Karpas-422 (cell line): ENCODE measurements around the gene SORCS2. TPM values are rescaled to one million over a fixed set of nuclear protein-coding genes. Genes with fewer than 3 reads are reported as not detected.
"Not testable (repeated sequence)": the region's sequence is repeated elsewhere in the genome, so short reads cannot be mapped to it uniquely, and the experiment has no call there.

Experiments used
- DNase-seq: peaks from one replicate; pipeline ENCODE4 v3.0.0-alpha.2; 2015
- H2AFZ ChIP-seq: fragments of 200-600 bp; sonication (generic); 2 replicates; pipeline ENCODE4 v1.6.1; 2014; ENCODE audit warnings: antibody characterized with exemption, low read length, mixed read lengths
- H3K27ac ChIP-seq: fragments of 200-600 bp; sonication (generic); 2 replicates; pipeline ENCODE4 v1.5.1; 2014; ENCODE audit warnings: mild to moderate bottlenecking, low read length, moderate library complexity
- H3K27me3 ChIP-seq: fragments of 200-600 bp; sonication (generic); 2 replicates; pipeline ENCODE4 v1.6.1; 2014; ENCODE audit warnings: low read length, mixed read lengths
- H3K36me3 ChIP-seq: fragments of 200-600 bp; sonication (generic); 2 replicates; pipeline ENCODE4 v1.6.1; 2014; ENCODE audit warnings: low read length, mixed read lengths; ENCODE audit not compliant: insufficient read depth
- H3K4me1 ChIP-seq: fragments of 200-600 bp; sonication (generic); 2 replicates; pipeline ENCODE4 v1.6.1; 2014; ENCODE audit warnings: mild to moderate bottlenecking, low read length, mixed read lengths
- H3K4me2 ChIP-seq: fragments of 200-600 bp; sonication (generic); 2 replicates; pipeline ENCODE4 v1.6.1; 2014; ENCODE audit warnings: low read length, low read depth, mild to moderate bottlenecking; ENCODE audit not compliant: poor library complexity, severe bottlenecking
- H3K4me3 ChIP-seq: fragments of 200-600 bp; sonication (generic); 2 replicates; pipeline ENCODE4 v1.5.1; 2014; ENCODE audit warnings: mild to moderate bottlenecking, antibody characterized with exemption, low read length, mixed read lengths
- H3K79me2 ChIP-seq: fragments of 200-600 bp; sonication (generic); 2 replicates; pipeline ENCODE4 v1.6.1; 2014; ENCODE audit warnings: mild to moderate bottlenecking, low read length, mixed read lengths
- H3K9ac ChIP-seq: fragments of 200-600 bp; sonication (generic); 2 replicates; pipeline ENCODE4 v1.6.0; 2014; ENCODE audit warnings: low read length
- H3K9me2 ChIP-seq: fragments of 200-600 bp; sonication (generic), shearing (Covaris generic); replicated peaks from 2 replicates; pipeline ENCODE4 v1.6.0; 2014; ENCODE audit warnings: mild to moderate bottlenecking, low read length, moderate library complexity; ENCODE audit not compliant: insufficient read depth
- H3K9me3 ChIP-seq: fragments of 300-700, 200-600 bp; sonication (generic); 2 replicates; pipeline ENCODE4 v1.6.1; 2014; ENCODE audit warnings: low read length, mixed read lengths
- H4K20me1 ChIP-seq: fragments of 200-600 bp; sonication (generic); 2 replicates; pipeline ENCODE4 v1.6.1; 2014; ENCODE audit warnings: mild to moderate bottlenecking, antibody characterized with exemption, low read length, low read depth; ENCODE audit not compliant: insufficient read depth
- total RNA-seq: library from RNA; depleted of rRNA; stranded (reverse); fragments of >200 nt; shearing (Covaris generic); gene quantifications from 2 replicates; pipeline ENCODE4 v1.2.3, GENCODE V29; 2014; ENCODE audit warnings: low replicate concordance

Gene SORCS2
- total RNA-seq, 1 experiment from 2014 or later: not detected

DNA sequence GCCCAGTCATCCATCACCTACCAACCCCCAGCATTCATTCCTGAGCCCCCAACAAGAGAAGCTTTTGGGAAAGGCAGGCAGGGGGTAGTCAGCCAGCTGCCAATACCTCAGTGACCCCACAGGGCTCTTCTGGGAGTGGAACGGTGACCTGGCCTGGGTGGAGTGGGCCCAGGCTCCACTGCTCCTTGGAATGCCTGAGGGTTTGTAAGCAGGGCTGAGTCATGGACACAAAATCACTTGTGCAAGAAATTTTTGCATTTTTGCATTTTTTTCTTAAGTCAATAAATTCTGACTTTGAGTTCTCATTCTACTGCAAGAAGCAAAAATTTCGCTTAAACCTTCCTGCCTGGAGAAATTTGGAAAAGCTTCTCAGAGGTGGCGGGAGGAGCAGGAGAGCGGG lies 18.5 kb downstream of the SORCS2 start:
- no peak overlapping the region for H3K4me2 ChIP-seq
- no peaks in the 10 kb centered on the region for H3K9me2 ChIP-seq
- no peak overlapping the region for H3K27ac ChIP-seq
- no peak overlapping the region for H3K9ac ChIP-seq
- no peaks in the 10 kb centered on the region for H3K9me3 ChIP-seq
- no peaks in the 10 kb centered on the region for H3K79me2 ChIP-seq
- no peak overlapping the region for H3K4me3 ChIP-seq
- DNase-seq: no peak
- H2AFZ ChIP-seq: no peak overlapping the region
- no peaks in the 10 kb centered on the region for H4K20me1 ChIP-seq
- no peaks in the 10 kb centered on the region for H3K36me3 ChIP-seq
- H3K27me3 ChIP-seq: no peaks in the 10 kb centered on the region
- peaks cover 7% of the 10 kb centered on the region; the same call in 1 of the 2 replicates for H3K4me1 ChIP-seq

GRCh38 chr4:7212101-7212674 lies 19.9 kb downstream of the SORCS2 start:
- Histone ChIP-seq H3K4me2 (no peak overlapping the region), H3K4me3 (no peak overlapping the region), H3K36me3 (no peaks in the 10 kb centered on the region), H3K9ac (no peak overlapping the region), H3K79me2 (no peaks in the 10 kb centered on the region), H3K9me2 (no peaks in the 10 kb centered on the region), H3K27me3 (no peaks in the 10 kb centered on the region), H3K4me1 (no peaks in the 10 kb centered on the region), H4K20me1 (no peaks in the 10 kb centered on the region), H3K27ac (no peak overlapping the region), H2AFZ (no peak overlapping the region), H3K9me3 (no peaks in the 10 kb centered on the region)
- DNase-seq: no peak

- no peaks in the 10 kb centered on the region for H3K79me2 ChIP-seq
- no peaks in the 10 kb centered on the region for H3K27me3 ChIP-seq
- H3K27ac ChIP-seq: no peak overlapping the region
- H2AFZ ChIP-seq: no peak overlapping the region
- DNase-seq: no peak
- H3K9ac ChIP-seq: no peak overlapping the region
- H3K4me2 ChIP-seq: no peak overlapping the region
- H3K9me2 ChIP-seq: no peaks in the 10 kb centered on the region
- H3K4me1 ChIP-seq: no peaks in the 10 kb centered on the region
- no peaks in the 10 kb centered on the region for H3K9me3 ChIP-seq
- H3K4me3 ChIP-seq: no peak overlapping the region
- no peaks in the 10 kb centered on the region for H4K20me1 ChIP-seq
- no peaks in the 10 kb centered on the region for H3K36me3 ChIP-seq
Measured at GRCh38 chr4:7212921-7213320, 20.6 kb downstream of the SORCS2 start.

- no peaks in the 10 kb centered on the region for H4K20me1 ChIP-seq
- H3K79me2 ChIP-seq: no peaks in the 10 kb centered on the region
- H3K36me3 ChIP-seq: no peaks in the 10 kb centered on the region
- no peak for DNase-seq
- no peak overlapping the region for H3K27ac ChIP-seq
- H3K9me3 ChIP-seq: no peaks in the 10 kb centered on the region
- H3K9me2 ChIP-seq: no peaks in the 10 kb centered on the region
- no peaks in the 10 kb centered on the region for H3K4me1 ChIP-seq
- no peak overlapping the region for H3K4me2 ChIP-seq
- no peak overlapping the region for H3K9ac ChIP-seq
- no peak overlapping the region for H2AFZ ChIP-seq
- no peak overlapping the region for H3K4me3 ChIP-seq
- no peaks in the 10 kb centered on the region for H3K27me3 ChIP-seq
Measured at GRCh38 chr4:7213807-7214206, 21.5 kb downstream of the SORCS2 start.

- Histone ChIP-seq H2AFZ (no peak overlapping the region), H3K9me2 (no peaks in the 10 kb centered on the region), H4K20me1 (no peaks in the 10 kb centered on the region), H3K27ac (no peak overlapping the region), H3K27me3 (no peaks in the 10 kb centered on the region), H3K9ac (no peak overlapping the region), H3K4me1 (no peaks in the 10 kb centered on the region), H3K9me3 (no peaks in the 10 kb centered on the region), H3K4me2 (no peak overlapping the region), H3K36me3 (no peaks in the 10 kb centered on the region), H3K4me3 (no peak overlapping the region), H3K79me2 (no peaks in the 10 kb centered on the region)
- DNase-seq: no peak
Measured at GRCh38 chr4:7214359-7214758, 22.0 kb downstream of the SORCS2 start.

GRCh38 chr4:7215187-7215586 lies 22.8 kb downstream of the SORCS2 start:
- not testable (repeated sequence) for H2AFZ ChIP-seq, H3K27ac ChIP-seq, H3K27me3 ChIP-seq, H3K9me2 ChIP-seq, H3K4me1 ChIP-seq, H3K9ac ChIP-seq, H3K36me3 ChIP-seq, H3K9me3 ChIP-seq, H4K20me1 ChIP-seq, H3K79me2 ChIP-seq, H3K4me2 ChIP-seq, DNase-seq, H3K4me3 ChIP-seq

DNA sequence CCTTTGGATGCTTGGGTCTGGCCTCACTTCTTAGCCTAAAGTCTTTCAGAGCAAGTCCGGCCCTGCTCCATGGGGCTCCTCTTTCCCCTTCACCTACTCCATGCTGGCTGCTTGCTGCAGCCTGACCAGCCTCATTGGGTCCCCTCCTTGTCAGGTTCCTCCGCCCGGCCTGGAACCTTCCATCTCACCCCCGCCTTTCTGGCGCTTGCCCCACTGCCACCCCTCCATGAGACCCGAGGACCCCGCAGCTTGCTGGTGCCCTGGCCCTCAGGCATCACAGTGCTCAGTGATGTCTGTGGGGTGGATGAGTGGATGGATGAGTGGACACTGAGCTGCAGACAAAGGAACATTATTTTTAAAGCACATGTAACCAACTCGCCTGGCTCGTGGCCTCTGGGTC lies 24.7 kb downstream of the SORCS2 start:
- Histone ChIP-seq H3K36me3 (no peaks in the 10 kb centered on the region), H3K27me3 (no peaks in the 10 kb centered on the region), H3K79me2 (no peaks in the 10 kb centered on the region), H3K9me3 (no peaks in the 10 kb centered on the region), H3K4me3 (no peak overlapping the region), H3K9ac (no peak overlapping the region), H4K20me1 (no peaks in the 10 kb centered on the region), H3K4me2 (no peak overlapping the region), H3K9me2 (no peaks in the 10 kb centered on the region), H3K27ac (no peak overlapping the region), H3K4me1 (no peaks in the 10 kb centered on the region), H2AFZ (no peak overlapping the region)
- DNase-seq: no peak

DNA sequence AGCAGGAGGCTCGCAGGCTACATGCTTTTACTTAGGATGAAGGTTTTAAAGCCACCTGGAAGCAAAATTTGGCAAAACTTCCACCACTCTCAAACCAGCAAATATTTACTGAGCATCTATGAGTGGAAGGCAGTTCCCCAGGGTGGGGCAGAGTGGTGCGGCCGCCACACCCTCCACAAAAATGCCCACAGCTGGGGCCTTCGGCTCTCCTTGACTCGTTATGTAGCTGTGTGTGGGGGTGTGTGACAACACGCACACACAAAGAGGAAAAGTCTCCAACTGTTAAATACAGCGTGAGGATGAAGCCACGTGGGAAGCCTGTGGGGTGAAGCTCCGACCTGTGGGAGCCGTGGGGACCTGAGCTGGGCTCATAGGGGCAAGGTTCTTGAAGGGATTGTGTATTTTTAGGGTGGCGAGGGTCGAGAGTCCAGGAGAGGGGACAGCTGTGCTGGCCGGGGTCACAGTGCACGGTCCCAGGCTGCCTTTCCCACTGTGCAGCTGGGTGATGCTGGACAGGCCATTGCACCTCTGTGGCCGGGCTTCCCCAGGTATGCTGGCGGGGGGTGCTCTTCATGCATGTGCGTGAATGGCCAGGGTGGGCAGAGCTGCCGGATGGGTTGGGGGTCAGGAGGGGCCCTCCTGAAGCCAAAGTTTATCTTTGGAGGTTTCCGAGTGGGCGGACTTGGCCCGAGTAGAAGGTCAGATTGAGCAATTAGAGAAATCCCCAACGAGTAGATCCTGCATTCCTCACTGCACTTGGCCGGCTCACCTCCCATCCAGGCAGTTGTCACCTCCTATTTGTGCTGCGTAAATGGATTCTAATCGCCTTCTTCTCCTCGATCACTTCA lies 25.4 kb downstream of the SORCS2 start:
- no peak overlapping the region for H3K4me2 ChIP-seq
- H3K79me2 ChIP-seq: no peaks in the 10 kb centered on the region
- no peaks in the 10 kb centered on the region for H3K9me3 ChIP-seq
- no peak overlapping the region for H2AFZ ChIP-seq
- H3K9me2 ChIP-seq: no peaks in the 10 kb centered on the region
- H3K27me3 ChIP-seq: no peaks in the 10 kb centered on the region
- no peak overlapping the region for H3K9ac ChIP-seq
- no peak overlapping the region for H3K27ac ChIP-seq
- H4K20me1 ChIP-seq: no peaks in the 10 kb centered on the region
- H3K4me1 ChIP-seq: no peaks in the 10 kb centered on the region
- DNase-seq: no peak
- H3K4me3 ChIP-seq: no peak overlapping the region
- H3K36me3 ChIP-seq: no peaks in the 10 kb centered on the region
